Measurements from ENCODE around the gene LIMD2.

- TF ChIP-seq CTCF (conservative IDR thresholded peaks at IDR 0.05; ENCODE audit: low read depth, low read length), result no peak
- no peak for TF ChIP-seq EZH2 (IDR thresholded peaks at IDR 0.05; ENCODE audit: low read length, unreplicated experiment)
- TF ChIP-seq EZH2phosphoT487 (IDR thresholded peaks at IDR 0.05; ENCODE audit: borderline replicate concordance, low read length), result no peak
Observed at GRCh38 chr17:63703029-63703428, 3.1 kb upstream of the LIMD2 start.

All from PC-3 (cell line).